Measurements from ENCODE around the gene FHL2.

DNA sequence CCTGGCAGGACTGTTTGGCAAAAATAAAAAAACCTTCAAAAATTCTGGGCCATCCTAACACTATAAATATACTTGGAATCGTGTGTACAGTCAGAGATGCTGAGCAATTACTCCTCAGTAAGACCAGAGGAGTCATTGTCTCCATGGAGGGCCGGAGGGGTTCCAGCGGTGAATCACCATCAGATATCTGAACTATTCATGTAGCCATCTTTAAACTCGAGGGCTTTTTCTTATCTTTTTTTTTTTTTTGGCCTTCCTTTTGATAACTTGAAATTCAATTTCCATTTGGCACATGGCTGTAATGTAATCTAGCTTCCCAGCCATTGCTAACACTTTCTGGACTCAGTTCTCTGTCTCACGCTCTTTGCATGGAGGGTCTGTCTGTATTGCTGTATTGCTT lies 7.4 kb upstream of the FHL2 start:
- TF ChIP-seq FOXM1 (IDR thresholded peaks at IDR 0.05; ENCODE audit: borderline replicate concordance) = no peak
- no peak for TF ChIP-seq ZNF384 (IDR thresholded peaks at IDR 0.05)
- TF ChIP-seq FOXA1 (IDR thresholded peaks at IDR 0.05) = no peak
